GM12801 (cell line): ENCODE measurements around the gene KANTR.

Experiments used
- CTCF ChIP-seq: IDR thresholded peaks from one replicate; pipeline ENCODE4 v1.5.1; 2011; ENCODE audit warnings: control low read depth; ENCODE audit not compliant: insufficient read length; ENCODE audit errors: extremely low read depth

KANTR gene

GRCh38 chrX:53076671-53077070 is 17.3 kb upstream of the KANTR start:
- no peak for TF ChIP-seq CTCF

DNA sequence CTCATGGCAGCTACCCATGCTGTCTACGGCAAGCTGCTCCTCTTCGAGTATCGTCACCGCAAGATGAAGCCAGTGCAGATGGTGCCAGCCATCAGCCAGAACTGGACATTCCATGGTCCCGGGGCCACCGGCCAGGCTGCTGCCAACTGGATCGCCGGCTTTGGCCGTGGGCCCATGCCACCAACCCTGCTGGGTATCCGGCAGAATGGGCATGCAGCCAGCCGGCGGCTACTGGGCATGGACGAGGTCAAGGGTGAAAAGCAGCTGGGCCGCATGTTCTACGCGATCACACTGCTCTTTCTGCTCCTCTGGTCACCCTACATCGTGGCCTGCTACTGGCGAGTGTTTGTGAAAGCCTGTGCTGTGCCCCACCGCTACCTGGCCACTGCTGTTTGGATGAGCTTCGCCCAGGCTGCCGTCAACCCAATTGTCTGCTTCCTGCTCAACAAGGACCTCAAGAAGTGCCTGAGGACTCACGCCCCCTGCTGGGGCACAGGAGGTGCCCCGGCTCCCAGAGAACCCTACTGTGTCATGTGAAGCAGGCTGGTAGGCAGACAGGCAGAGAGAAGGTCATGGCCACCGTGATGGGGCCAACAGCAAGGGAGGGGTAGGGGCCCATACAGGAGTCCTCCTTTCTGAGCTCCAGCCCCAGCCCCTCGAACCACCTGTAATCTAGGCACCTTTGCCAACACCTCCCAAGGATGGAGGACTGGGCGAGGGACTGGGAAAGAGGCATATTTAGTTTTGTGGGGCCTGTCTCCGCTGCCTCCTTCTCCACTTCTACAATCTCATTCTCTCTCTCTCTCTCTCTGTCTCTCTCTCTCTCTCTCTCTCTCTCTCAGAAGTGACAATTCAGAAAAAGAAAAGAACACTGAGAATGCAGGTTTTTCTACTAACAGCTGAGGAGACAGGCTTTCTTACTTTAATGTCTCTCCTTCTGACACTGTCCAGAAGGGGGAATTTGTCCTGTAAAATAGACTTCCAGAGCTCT is 16.4 kb upstream of the KANTR start:
- no peak for TF ChIP-seq CTCF

- no peak for TF ChIP-seq CTCF
Measured at GRCh38 chrX:53078943-53079342, 15.0 kb upstream of the KANTR start.

GRCh38 chrX:53080628-53081580 is 13.0 kb upstream of the KANTR start:
- no peak for TF ChIP-seq CTCF

GRCh38 chrX:53081925-53082772 is 11.8 kb upstream of the KANTR start, which contains the start of gene TSPYL2:
TSS of gene TSPYL2 (plus strand) at chrX:53082367. CDS start at chrX:53082499, 132 bp downstream.
- TF ChIP-seq CTCF: no peak

DNA sequence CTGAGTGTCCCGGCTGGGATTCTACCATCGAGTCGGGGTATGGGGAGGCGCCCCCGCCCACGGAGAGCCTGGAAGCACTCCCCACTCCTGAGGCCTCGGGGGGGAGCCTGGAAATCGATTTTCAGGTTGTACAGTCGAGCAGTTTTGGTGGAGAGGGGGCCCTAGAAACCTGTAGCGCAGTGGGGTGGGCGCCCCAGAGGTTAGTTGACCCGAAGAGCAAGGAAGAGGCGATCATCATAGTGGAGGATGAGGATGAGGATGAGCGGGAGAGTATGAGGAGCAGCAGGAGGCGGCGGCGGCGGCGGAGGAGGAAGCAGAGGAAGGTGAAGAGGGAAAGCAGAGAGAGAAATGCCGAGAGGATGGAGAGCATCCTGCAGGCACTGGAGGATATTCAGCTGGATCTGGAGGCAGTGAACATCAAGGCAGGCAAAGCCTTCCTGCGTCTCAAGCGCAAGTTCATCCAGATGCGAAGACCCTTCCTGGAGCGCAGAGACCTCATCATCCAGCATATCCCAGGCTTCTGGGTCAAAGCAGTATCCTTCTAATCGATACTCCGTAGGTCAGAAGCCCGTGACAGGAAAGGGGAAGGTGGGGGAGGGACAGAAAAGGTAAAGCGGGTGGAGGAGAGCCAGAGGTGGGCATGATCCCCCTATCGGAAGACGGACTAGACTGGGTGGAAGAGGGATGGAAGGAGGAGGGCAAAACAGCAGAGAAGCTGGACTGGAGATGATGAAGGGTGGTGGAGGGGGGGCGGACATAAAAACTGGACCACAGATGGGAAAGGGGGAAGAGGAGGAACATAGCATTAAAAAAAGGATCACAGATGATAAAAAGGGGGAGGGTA is 10.9 kb upstream of the KANTR start:
- TF ChIP-seq CTCF: no peak
